HCT116 (cell line): ENCODE measurements around the gene COG5.

ENCODE experiments used
- CTCF ChIP-seq, 3 experiments: fragments of 200-600 bp in 1 of 3; sonication (generic) in 1 of 3; IDR thresholded peaks in 2 of 3; conservative IDR thresholded peaks in 1 of 3; 2 replicates each; pipeline ENCODE4 v1.5.1; 2012 to 2017; ENCODE audit warnings: low read depth in 2 of 3, low read length in 2 of 3, antibody characterized with exemption in 1 of 3, borderline replicate concordance in 1 of 3, control low read depth in 1 of 3, mild to moderate bottlenecking in 1 of 3, mixed read lengths in 1 of 3, mixed run types in 1 of 3, moderate library complexity in 1 of 3; ENCODE audit not compliant: insufficient read depth in 1 of 3
- EGR1 ChIP-seq: IDR thresholded peaks from 2 replicates; pipeline ENCODE4 v1.6.1; 2012; ENCODE audit warnings: low read depth
- REST ChIP-seq: IDR thresholded peaks from 2 replicates; pipeline ENCODE4 v1.6.1; 2012; ENCODE audit warnings: low read depth

- TF ChIP-seq CTCF (IDR thresholded peaks at IDR 0.05 in 2 of 3, conservative IDR thresholded peaks at IDR 0.05 in 1 of 3; ENCODE audit: borderline replicate concordance in 1 of 3, insufficient read depth in 1 of 3, low read depth in 2 of 3, low read length in 2 of 3): no peak
- TF ChIP-seq REST: no peak
- TF ChIP-seq EGR1: no peak
Measured at GRCh38 chr7:107327986-107328569, 235.6 kb downstream of the COG5 start.
